ENCODE results near the gene ADAM33.

ADAM33 gene

GRCh38 chr20:3658716-3659491 is 22.9 kb downstream of the ADAM33 start:
- Histone ChIP-seq H3K9me3 (replicated peaks; ENCODE audit: insufficient read depth, low read length) (no peaks in the 10 kb centered on the region), H3K27ac (ENCODE audit: low read length) (no peak overlapping the region; the same call in 1 of the 2 replicates), H3K4me2 (ENCODE audit: low read depth, low read length) (peak overlapping the region; percentile 22; the same call in 1 of the 2 replicates)

GRCh38 chr20:3658019-3658715 is 23.6 kb downstream of the ADAM33 start:
- H3K27me3 ChIP-seq (replicated peaks; ENCODE audit: insufficient read depth, low read length): peaks cover 16% of the 10 kb centered on the region
- no peak overlapping the region for H3K9ac ChIP-seq (ENCODE audit: low read length)
- peak overlapping the region; percentile 33; the same call in 1 of the 2 replicates for H2AFZ ChIP-seq (ENCODE audit: low read length)

More at GRCh38 chr20:3658716-3659491, 22.9 kb downstream of the ADAM33 start:
- H3K9me2 ChIP-seq (replicated peaks; ENCODE audit: insufficient read depth, low read length): no peaks in the 10 kb centered on the region
- DNase-seq: peak; percentile 38
- no peaks in the 10 kb centered on the region for H3K36me3 ChIP-seq (replicated peaks; ENCODE audit: insufficient read depth, low read length)
- peaks cover 17% of the 10 kb centered on the region for H3K27me3 ChIP-seq (replicated peaks; ENCODE audit: insufficient read depth, low read length)
- no peak overlapping the region for H3K9ac ChIP-seq (ENCODE audit: low read length)
- TF ChIP-seq EZH2phosphoT487 (IDR thresholded peaks at IDR 0.05; ENCODE audit: low read length) (no peak), EZH2 (optimal IDR thresholded peaks at IDR 0.05; ENCODE audit: low read depth, low read length) (no peak), CTCF (IDR thresholded peaks at IDR 0.05; ENCODE audit: low read length) (no peak)
- H3K4me3 ChIP-seq (ENCODE audit: low read length): no peak overlapping the region
- peaks cover 13% of the 10 kb centered on the region for H3K4me1 ChIP-seq (ENCODE audit: low read length)
- no peaks in the 10 kb centered on the region for H3K79me2 ChIP-seq (ENCODE audit: low read length)
- H2AFZ ChIP-seq (ENCODE audit: low read length): peak overlapping the region; percentile 33
- H3F3A ChIP-seq (ENCODE audit: insufficient read depth, low read length): no peaks in the 10 kb centered on the region
- no peaks in the 10 kb centered on the region for H4K20me1 ChIP-seq (ENCODE audit: insufficient read depth, low read length)

GRCh38 chr20:3655131-3655405 is 26.7 kb downstream of the ADAM33 start:
- no peaks in the 10 kb centered on the region for H3K9me3 ChIP-seq (replicated peaks; ENCODE audit: insufficient read depth, low read length)
- H3K36me3 ChIP-seq (replicated peaks; ENCODE audit: insufficient read depth, low read length): no peaks in the 10 kb centered on the region
- DNase-seq: no peak
- H3K4me3 ChIP-seq (ENCODE audit: low read length): no peak overlapping the region
- no peaks in the 10 kb centered on the region for H3K9me2 ChIP-seq (replicated peaks; ENCODE audit: insufficient read depth, low read length)
- peaks cover 21% of the 10 kb centered on the region for H3F3A ChIP-seq (ENCODE audit: insufficient read depth, low read length)
- no peaks in the 10 kb centered on the region for H4K20me1 ChIP-seq (ENCODE audit: insufficient read depth, low read length)
- H3K27me3 ChIP-seq (replicated peaks; ENCODE audit: insufficient read depth, low read length): no peaks in the 10 kb centered on the region
- no peaks in the 10 kb centered on the region for H3K79me2 ChIP-seq (ENCODE audit: low read length)
- no peak overlapping the region for H3K9ac ChIP-seq (ENCODE audit: low read length)
- no peak for TF ChIP-seq EZH2 (optimal IDR thresholded peaks at IDR 0.05; ENCODE audit: low read depth, low read length)
- no peak for TF ChIP-seq CTCF (IDR thresholded peaks at IDR 0.05; ENCODE audit: low read length)
- TF ChIP-seq EZH2phosphoT487 (IDR thresholded peaks at IDR 0.05; ENCODE audit: low read length): no peak
- H3K27ac ChIP-seq (ENCODE audit: low read length): no peak overlapping the region
- peaks cover 46% of the 10 kb centered on the region for H3K4me1 ChIP-seq (ENCODE audit: low read length)
- H3K4me2 ChIP-seq (ENCODE audit: low read depth, low read length): no peak overlapping the region
- no peak overlapping the region for H2AFZ ChIP-seq (ENCODE audit: low read length)

More at GRCh38 chr20:3658019-3658715, 23.6 kb downstream of the ADAM33 start:
- TF ChIP-seq CTCF (IDR thresholded peaks at IDR 0.05; ENCODE audit: low read length) (no peak), EZH2 (optimal IDR thresholded peaks at IDR 0.05; ENCODE audit: low read depth, low read length) (no peak), EZH2phosphoT487 (IDR thresholded peaks at IDR 0.05; ENCODE audit: low read length) (no peak)
- Histone ChIP-seq H3K4me3 (ENCODE audit: low read length) (no peak overlapping the region), H3K27ac (ENCODE audit: low read length) (no peak overlapping the region), H3F3A (ENCODE audit: insufficient read depth, low read length) (peaks cover 4% of the 10 kb centered on the region; the same call in 1 of the 2 replicates), H3K4me2 (ENCODE audit: low read depth, low read length) (no peak overlapping the region), H3K4me1 (ENCODE audit: low read length) (peaks cover 20% of the 10 kb centered on the region), H3K36me3 (replicated peaks; ENCODE audit: insufficient read depth, low read length) (no peaks in the 10 kb centered on the region), H3K9me2 (replicated peaks; ENCODE audit: insufficient read depth, low read length) (no peaks in the 10 kb centered on the region), H3K9me3 (replicated peaks; ENCODE audit: insufficient read depth, low read length) (no peaks in the 10 kb centered on the region), H4K20me1 (ENCODE audit: insufficient read depth, low read length) (no peaks in the 10 kb centered on the region), H3K79me2 (ENCODE audit: low read length) (no peaks in the 10 kb centered on the region)
- no peak for DNase-seq
